NCI-H446 treated with DMSO at 0.1 percent for 48 hours (cell line): Measurements from ENCODE around the gene TTC39C.
"Not testable (repeated sequence)": the region's sequence is repeated elsewhere in the genome, so short reads cannot be mapped to it uniquely, and the experiment has no call there.

Experiments used
- DNase-seq: peaks from one replicate; lab custom pipeline; 2025; lab: John Stamatoyannopoulos, UW

Gene TTC39C

DNA sequence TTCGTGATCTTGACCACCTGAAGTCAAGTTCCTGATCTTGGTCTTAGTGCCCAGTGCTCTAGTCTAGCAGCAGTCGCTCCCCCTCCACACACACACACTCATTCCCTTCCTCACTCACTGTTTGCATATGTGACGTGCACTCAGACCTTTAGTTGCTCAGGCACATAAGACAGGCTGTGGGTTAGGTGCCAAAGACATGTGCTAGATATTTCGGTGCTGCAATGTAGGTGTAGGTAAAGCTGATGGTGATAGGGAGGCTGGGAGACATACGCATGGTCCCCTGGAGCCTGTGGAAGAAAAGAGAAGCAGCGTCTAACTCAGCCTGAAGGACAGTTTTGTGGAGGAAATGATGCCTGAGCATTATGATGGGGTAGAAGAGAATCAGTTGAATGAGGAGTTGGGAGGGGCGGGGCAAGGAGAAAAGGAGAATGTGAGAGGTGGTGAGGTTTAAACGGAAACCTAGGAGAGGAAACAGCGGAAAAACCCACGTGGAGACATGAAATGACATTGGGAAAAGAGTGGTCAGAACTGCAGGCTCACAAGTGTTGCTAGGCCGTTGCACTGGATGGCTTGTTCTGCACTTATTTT lies 3.8 kb downstream of the TTC39C start:
- no peak for DNase-seq

DNA sequence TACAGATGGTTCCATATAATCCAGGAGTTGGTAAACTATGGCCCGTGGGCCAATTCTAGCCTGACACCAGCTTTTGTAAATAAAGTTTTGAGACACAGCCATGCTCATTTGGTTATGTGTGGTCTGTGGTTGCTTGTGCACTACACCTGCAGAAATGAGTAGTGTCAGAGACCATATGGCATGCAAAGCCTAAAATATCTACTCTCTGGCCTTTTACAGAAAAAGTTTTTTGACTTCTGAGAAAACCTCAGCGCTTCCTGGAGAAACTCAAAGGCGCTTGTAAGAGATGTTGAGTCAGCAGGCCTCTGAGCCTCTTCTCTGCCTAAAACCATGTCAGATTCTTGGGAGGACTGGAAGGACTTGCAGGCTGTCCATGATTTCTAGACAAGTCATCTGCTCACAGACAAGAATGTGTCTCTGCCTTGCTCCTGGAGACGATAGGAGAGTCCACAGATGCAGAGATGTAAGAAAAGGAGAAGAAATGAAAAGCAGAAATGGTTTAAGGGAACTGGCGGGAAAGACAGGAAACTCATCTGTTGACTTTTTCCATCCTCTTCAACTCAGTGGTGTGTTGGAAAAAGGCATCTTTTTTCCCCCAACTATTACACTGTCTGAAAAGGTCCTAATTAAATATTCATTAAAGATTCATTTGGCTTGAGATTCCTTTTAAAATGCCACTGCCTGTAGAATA lies 5.2 kb downstream of the TTC39C start:
- DNase-seq = no peak

DNA sequence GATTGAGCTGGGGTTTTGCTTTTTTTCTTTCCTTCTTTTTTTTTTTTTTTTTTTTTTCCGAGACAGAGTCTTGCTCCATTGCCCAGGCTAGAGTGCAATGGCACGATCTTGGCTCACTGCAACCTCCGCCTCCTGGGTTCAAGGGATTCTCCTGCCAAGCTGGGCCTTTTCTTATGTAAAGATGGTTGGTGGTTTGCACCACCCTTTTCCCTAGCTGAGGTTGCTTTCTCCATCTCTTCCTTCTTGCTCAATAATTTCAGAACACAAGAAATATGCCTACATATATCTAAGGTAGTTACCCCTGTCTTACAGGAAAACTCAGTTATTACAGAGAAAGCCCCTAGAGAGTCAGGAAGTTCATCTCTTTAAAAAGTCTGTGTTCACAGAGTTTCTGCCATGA lies 7.0 kb downstream of the TTC39C start:
- no peak for DNase-seq

DNA sequence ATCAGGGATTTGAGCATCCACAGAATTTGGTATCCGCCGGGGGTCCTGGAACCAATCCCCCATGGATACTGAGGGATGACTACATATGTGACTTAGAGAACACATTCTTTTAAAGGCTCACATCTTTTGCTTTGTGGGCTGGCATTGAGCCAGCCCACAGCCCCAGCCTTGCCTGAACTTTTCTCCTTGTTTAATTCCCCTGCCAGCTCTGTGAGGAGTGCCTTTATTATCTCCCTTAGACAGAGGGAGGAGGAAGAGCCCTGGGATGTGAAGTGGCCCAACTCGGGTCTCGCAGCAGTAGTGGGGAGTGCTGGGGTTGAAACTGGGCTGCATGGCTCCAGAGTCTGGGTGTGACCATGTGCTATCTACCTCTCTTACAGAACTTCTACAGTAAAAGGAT lies 7.6 kb downstream of the TTC39C start:
- no peak for DNase-seq

DNA sequence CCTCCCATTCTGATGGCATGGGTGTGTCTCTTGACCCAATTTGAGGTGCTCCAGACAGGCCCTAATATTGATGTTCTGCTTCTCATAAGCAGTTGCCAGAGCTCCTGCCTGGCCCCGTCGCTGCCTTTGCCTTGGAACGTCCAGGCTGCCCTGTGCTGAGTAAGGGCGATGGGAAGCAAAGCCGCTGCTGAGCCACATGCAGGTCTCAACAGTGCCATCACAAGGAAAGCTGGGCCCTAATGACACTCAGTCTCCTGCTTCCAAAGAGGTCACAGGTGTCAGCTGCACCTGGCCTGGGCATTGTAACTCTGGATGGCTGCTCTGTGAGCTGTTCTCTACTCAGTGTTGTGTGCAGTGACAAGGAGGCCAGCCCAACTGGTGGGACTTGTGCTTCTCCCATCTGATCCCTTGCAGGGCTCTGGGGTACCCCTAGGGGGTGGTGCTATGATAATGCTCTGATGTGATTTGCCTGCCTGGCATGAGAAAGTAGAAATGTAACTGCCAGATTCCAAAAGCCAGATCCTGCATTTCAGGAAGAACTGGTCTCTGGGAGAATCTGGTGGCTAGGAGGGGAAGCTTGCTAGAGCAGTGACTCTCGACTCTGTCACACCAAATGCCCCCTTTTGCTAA lies 8.7 kb downstream of the TTC39C start:
- DNase-seq = no peak

DNA sequence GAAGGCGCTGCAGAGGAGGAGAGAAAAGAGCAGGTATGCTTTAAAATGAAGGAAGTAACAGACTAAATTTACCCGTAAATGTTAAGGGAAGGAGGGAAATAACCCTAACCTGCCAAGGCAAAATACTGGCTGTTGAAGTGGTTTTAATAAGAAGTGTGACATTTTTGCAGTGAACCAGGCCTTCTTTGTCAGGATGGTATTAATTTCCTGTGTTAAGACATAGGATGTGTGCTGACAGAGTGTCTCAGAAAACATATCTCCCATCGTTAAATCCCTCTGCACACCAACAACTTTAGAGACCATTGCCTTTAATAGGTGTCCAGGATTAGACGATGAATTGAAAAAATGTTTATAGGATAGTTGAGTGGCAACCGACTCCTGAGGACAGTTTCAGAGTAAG lies 9.9 kb downstream of the TTC39C start:
- DNase-seq = no peak

DNA sequence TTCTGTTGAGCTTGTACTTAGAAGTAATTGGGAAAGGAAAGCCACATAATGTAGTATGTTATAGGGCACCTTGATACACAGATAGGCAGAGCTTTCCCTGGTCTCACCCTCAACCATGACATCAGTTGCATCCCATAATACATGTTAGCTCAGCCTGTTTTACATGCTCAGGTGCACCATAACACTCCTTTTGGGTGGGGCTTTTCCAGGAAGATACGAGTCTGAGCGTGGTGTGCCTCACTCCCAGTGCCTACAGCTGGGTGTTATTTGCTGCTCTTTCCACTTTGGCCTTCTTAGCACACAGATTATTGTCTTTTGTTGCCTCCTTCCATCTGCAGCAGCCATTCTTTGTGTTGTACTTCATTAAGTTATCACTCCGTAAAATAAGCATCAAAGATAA lies 11.9 kb downstream of the TTC39C start:
- DNase-seq = no peak

DNA sequence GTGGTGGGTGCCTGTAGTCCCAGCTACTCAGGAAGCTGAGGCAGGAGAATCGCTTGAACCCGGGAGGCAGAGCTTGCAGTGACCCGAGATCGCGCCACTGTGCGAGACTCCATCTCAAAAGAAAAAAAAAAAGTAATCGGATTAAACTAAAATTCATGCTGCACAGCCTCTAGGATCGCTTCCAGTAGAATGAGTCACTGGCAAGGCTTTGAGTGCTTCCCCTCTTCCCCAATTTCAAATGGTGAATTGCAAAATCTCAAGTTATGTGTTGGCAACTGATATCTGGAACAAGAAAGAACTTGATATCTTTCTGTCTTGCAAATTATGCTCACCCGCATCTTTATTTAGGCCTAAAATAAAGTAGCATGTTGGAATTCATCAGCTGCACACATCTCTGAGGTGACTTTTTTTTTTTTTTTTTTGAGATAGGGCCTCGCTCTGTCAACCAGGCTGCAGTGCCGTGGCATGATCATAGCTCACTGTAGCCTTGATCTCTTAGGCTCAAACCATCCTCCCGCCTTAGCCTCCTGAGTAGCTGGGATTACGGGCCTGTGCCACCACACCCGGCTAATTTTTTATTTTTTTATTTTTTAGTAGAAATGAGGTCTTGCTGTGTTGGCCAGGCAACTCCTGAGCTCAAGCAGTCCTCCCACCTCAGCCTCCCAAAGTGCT lies 12.7 kb downstream of the TTC39C start:
- no peak for DNase-seq

DNA sequence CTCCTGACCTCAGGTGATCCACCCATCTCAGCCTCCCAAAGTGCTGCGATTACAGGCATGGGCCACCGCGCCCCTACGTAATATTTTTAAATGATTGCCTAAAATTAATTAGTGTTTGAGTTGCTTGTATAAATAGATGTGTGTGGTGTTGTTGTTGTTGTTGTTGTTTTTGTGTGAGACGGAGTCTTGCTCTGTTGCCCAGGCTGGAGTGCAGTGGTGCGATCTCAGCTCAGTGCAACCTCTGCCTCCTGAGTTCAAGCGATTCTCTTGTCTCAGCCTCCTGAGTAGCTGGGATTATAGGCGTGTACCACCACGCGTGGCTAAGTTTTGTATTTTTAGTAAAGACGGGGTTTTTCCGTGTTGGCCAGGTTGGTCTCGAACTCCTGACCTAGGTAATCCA lies 14.4 kb downstream of the TTC39C start:
- DNase-seq = not testable (repeated sequence)

DNA sequence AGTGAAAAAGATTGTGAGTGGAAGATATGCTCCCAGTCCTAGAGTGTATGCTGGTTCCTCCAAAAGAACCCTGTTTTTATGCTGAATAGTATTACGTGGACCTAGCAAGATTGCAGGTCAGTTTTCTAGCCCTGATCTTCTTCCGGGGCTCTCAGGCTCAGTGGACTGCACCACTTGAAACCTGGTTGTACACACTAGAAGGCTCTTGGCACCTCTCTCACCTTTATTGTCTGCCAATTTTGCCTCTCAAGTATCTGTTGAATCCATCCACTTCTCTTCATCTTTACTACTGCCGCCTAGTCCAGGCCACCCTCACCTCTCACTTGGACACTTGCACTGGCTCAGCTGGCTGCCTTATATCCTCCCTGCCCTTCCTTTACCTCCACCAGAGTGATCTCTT lies 16.8 kb downstream of the TTC39C start:
- DNase-seq = no peak

DNA sequence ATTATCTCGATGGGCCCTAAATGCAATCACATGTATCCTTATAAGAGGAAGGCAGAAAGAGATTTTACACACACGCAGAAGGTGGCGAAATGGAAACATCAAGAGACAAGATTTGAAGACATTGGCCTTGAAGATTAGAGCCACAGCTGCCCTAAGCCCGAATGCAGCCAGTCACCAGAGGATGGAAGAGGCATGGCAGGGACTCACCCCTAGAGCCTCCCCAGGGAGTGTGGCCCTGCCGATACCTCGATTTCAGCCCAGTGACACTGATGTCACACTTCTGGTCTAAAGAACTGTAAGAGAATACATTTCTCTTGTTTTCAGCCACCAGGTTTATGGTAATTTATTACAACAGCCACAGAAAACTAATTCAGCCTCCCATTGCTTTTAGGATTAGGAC lies 17.4 kb downstream of the TTC39C start:
- no peak for DNase-seq

DNA sequence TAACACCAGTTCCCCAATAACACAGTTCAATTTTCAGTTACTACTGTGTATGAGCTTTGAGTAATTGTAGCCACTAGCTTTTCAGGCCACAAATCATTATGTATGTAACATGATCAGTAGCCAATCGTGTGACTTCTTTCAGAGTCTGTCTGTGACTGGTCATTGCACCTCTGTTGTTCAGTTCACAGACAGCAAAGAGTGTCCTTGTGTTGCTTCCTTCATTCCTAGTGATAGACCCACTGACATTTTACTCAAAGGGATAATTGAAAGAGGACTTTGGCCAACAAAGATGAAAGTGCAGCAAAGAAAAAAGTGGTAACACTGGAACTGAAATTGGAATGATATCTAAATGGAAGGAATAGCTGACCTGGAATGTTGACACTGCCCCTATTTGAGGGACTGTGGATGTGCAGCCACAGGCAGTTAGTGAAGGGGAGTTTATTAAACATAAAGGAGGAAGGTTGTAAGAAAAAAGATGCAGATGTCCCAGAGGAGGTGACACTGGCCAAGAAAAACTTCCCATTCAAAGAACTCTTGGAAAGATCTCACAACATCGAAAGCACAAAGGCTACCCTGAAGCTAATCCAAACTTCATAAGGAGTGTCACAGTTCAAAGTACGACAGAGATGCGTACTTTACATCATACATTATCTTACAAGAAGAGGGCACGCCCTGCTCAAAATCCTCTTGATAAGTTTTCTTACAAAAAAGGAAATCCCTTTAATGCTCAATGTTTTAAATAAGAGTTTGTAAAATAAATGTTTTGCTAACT lies 19.3 kb downstream of the TTC39C start:
- DNase-seq = no peak

DNA sequence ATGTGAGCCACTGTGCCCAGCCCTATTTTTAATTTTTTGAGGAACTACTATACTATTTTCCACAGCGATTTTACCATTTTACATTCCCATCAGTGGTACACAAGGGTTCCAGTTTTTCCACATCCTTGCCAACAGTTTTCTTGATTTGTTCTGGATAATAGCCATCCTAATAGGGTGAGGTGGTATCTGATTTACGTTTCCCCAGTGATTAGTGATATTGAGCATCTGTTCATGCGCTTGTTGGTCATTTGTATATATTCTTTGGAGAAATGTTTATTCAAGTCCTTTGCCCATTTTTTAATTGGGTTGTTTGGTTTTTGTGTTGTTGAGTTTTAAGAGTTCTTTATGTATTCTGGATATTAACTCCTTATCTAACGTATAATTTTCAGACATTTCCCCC lies 20.8 kb downstream of the TTC39C start:
- DNase-seq = no peak

DNA sequence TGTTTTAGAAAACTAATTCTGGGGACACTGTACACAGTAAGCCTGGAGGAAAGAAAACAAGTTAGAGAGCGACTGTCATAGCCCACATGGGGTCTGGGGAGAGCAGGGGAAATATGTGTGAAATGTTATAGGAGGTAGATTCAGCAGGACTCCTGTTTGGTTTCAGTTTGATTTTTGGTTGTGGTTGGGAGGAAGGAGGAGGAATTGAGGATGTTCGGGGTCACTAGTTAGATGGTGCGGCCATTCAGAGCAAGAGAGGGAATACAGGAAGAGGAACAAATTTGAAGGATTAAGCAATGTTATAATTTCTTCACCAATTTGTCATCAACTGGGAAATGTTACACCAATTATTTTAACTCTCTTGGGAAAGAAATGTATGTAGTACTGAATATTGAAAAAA lies 25.1 kb downstream of the TTC39C start:
- no peak for DNase-seq

DNA sequence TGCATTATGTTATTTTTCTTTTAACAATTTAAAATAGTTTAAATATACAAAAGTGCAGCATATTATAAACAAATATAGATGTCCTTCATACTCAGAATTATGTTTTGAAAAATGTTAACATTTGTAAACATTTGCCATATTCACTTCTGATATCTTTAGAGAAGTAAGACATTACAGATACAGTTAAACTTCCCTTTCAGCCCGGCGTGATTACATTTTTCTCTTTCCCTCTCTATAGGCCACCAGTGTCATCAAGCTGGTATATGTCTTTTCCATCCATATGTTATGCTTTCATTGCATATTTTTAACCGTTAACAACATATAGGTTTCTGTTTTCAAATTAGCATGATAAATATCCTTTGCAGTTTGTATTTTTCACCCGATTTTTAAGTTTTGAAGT lies 27.1 kb downstream of the TTC39C start:
- no peak for DNase-seq

DNA sequence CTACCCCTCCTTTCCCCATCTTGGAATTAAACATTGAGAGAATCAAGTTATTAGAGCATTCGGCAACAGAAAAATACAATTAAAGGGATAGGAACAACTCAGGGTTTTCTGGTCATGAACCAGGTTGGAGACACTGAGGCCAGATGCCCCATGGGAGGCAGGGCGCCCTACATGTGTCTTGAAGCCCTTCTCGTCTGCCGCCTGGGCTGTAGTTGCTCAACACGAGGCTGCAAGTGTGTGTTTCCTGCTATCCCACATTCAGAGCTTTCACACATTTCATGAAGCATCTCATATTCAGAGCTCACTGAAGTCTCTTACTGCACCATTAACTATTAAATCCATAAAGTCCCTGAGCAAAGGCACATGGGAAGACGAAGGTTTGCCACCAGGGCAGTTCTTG lies 28.8 kb downstream of the TTC39C start:
- DNase-seq = no peak

DNA sequence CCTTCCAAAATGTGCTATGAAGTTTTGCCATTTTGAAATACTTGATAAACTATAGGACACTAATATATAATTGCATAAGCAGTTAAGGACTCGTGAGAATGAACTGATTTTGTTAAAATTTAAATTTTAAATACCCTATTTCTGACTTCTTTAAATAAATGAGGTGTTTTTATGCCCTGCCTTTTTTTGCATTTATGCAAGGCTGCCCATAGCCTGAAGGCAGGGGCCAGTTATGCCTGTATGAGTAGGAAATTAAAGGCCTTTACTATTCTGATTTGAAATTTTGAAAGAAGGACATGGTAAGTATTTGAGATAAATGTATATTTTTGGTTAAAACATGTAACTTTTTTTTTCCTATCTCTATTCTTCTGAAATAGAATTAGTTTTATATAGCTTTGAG lies 33.7 kb downstream of the TTC39C start:
- DNase-seq = no peak

DNA sequence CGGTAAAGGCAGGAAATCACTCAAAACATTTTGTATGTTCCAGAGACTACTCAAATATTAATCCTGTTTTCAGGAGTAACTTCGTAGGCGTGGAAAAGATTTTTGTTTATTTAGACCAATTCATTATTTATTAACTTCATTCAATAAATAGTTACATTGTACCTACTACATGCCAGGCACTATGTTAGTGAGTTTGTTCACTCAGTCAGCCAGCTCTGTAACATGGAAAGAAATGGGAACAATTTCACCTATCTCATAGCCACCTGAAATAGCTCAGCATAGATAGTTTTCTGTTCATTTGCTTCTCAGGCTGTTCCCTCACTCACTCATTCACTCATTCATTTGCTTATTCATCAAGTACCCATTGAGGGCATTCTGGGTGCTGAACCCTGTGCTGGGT lies 34.6 kb downstream of the TTC39C start:
- DNase-seq = no peak

DNA sequence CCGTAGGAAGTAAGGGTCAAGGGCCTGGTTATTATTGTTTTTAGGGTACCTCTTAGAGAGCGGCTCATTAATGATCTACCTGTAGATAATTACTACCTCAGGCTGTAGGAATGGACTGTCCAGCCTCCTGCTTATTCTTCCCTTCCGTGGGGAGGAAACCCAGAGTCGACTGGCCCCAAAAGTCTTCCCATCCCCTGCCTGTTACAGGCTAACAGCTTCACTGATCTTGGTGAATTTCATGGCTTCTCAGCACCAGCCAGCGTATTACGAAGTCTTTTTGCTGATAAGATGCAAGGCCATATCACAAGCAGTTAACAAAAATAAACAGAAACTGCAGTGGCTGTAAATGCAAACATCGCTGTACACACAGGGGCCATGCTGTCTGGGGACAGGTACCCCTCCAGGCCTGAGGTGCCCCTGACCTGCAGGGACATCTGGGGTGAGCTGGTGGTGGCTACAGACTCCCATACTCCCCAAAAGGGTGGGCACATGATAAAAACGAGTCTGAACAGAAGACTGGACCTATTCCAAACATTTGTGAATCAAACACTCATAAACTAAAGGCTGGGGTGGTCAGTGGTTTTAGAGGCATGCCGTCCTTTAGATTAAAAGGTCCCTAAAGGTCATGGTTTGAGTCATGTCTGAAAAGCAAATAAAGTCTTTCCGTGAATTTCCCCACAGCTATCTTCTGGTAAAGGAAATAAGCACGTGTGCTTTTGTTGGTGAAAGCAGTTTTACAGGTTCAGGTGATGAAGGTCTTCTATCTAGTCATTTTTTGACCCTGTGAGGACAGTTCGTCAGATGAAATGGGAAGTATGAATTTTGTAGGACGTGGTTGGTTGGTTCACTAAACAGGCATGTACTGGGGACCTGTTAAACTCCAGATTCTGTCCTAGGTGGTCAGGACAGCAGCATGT lies 36.7 kb downstream of the TTC39C start:
- no peak for DNase-seq

DNA sequence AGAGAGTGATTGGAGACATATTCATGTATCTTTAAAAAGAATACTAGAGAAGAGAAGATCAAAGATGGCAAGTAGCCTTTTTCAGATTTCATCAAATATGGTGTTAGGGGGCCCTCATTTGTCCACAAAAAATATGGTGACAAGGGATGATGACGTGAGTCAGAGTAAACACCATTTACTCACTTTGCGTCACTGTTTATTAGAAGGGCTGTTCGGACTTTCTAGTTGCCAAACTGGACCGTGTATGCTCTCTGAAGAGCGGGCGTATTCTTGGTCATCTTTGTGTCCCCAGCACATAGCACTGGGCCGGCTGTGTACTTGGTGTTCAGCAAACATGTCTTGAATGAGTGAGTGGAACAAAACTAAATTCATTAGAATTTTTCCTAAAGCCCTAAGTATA lies 37.5 kb downstream of the TTC39C start:
- no peak for DNase-seq

DNA sequence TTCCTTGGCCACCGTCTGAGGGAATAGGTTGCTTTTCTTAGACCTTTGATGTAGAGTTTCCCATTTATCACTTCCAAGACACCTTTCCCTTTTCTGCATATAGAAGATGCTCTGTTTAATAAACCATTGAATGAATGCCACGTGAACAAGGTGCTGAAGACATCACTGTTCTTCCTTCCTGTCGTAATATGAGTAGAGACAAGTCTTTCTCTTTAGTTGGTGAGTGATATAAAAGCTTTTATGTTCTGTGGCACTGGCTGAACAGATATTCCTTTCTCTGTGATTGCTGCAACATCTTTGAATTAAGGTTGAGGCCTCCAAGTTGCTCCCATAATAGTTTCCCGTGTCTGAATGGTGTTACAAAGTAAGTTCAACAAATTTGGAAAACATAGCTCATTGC lies 38.7 kb downstream of the TTC39C start:
- no peak for DNase-seq
